Panc1 (cell line): ENCODE data around the gene ENPP6. TPM values are rescaled to one million over a fixed set of nuclear protein-coding genes. Genes with fewer than 3 reads are reported as not detected.

Experiments
- ATAC-seq: fragments of 200-7000 bp; cut with Tn5 transposase; 2 replicates; pipeline ENCODE4 v1.9.1; 2020; ENCODE audit warnings: mild to moderate bottlenecking, moderate library complexity
- BruUV-seq: library from RNA; stranded (reverse); fragments of 400-500 nt; replicated peaks from 2 replicates; lab custom pipeline; 2021; lab: Mats Ljungman, UMichigan
- CTCF ChIA-PET: fragments of 300-600 bp; sonication (Branson Sonifier 250); formaldehyde crosslinking; loops from one replicate; lab custom pipeline; 2022; ENCODE audit warnings: antibody characterized with exemption; lab: Charles Lee
- POLR2A ChIA-PET: fragments of 300-600 bp; sonication (Branson Sonifier 250); formaldehyde crosslinking; loops from one replicate; lab custom pipeline; 2022; ENCODE audit warnings: antibody characterized with exemption; lab: Charles Lee
- DNase-seq: peaks from one replicate; pipeline ENCODE4 v3.0.0-alpha.2; 2010; ENCODE audit warnings: low read depth, low spot score
- H3K27ac ChIP-seq: 2 replicates; pipeline ENCODE4 v1.5.1; 2011; ENCODE audit warnings: mild to moderate bottlenecking, low read length, inconsistent platforms
- H3K27me3 ChIP-seq: fragments of 200-500 bp; sonication (Bioruptor generic); 2 replicates; pipeline ENCODE4 v1.6.0; 2014; ENCODE audit warnings: low read length, inconsistent platforms; ENCODE audit not compliant: control insufficient read depth, insufficient read depth
- H3K36me3 ChIP-seq: fragments of 200-500 bp; sonication (Bioruptor generic); 2 replicates; pipeline ENCODE4 v1.5.1; 2014; ENCODE audit warnings: inconsistent platforms, mild to moderate bottlenecking, low read length, moderate library complexity; ENCODE audit not compliant: control insufficient read depth, insufficient read depth
- H3K4me1 ChIP-seq: 2 replicates; pipeline ENCODE4 v1.5.1; 2011; ENCODE audit warnings: inconsistent platforms, mild to moderate bottlenecking, low read length, moderate library complexity; ENCODE audit not compliant: control insufficient read depth, insufficient read depth
- H3K4me3 ChIP-seq, 2 experiments: 2 replicates each; pipeline ENCODE4 v1.5.1; 2011 to 2012; ENCODE audit warnings: low read depth in 2 of 2, low read length in 2 of 2, mild to moderate bottlenecking in 2 of 2, inconsistent platforms in 1 of 2, moderate library complexity in 1 of 2
- H3K9me3 ChIP-seq: fragments of 200-500 bp; sonication (Bioruptor generic); 2 replicates; pipeline ENCODE4 v1.5.1; 2014; ENCODE audit warnings: low read depth, mild to moderate bottlenecking, inconsistent platforms, low read length, moderate library complexity; ENCODE audit not compliant: control insufficient read depth, insufficient read depth
- POLR2AphosphoS5 ChIP-seq: IDR thresholded peaks from 2 replicates; pipeline ENCODE4 v1.6.1; 2012; ENCODE audit warnings: mild to moderate bottlenecking, low read depth, low read length, moderate library complexity
- SIN3A ChIP-seq: IDR thresholded peaks from 2 replicates; pipeline ENCODE4 v1.6.1; 2012; ENCODE audit warnings: low read depth, mild to moderate bottlenecking, low read length, moderate library complexity, borderline replicate concordance; ENCODE audit not compliant: insufficient read depth
- TCF7L2 ChIP-seq: IDR thresholded peaks from 2 replicates; pipeline ENCODE4 v1.6.1; 2011; ENCODE audit warnings: mild to moderate bottlenecking, low read depth, low read length, inconsistent platforms
- in situ Hi-C: cut with HindIII; loops from 2 replicates; pipeline ENCODE4 v1.10.0; 2016; ENCODE audit warnings: low sequenced_read_pairs, low pct_unique_long_range_greater_than_20kb
- intact Hi-C: fragments of 100-400 bp; cut with micrococcal nuclease; formaldehyde crosslinking; loops from one replicate; pipeline ENCODE4 v1.10.0; 2022; ENCODE audit not compliant: unreplicated experiment
- total RNA-seq: library from RNA; stranded (reverse); gene quantifications from one replicate; pipeline ENCODE4 v1.2.1, GENCODE V29; 2021; ENCODE audit not compliant: unreplicated experiment
- TF ChIP-seq, protein P1 (sequence below): fragments of 450-650 bp; IDR thresholded peaks from 2 replicates; pipeline ENCODE4 v1.5.1; 2017; ENCODE audit warnings: mild to moderate bottlenecking
- TF ChIP-seq, protein P2 (sequence below), 2 experiments: IDR thresholded peaks; 2 replicates each; pipeline ENCODE4 v1.6.1; 2011 to 2012; ENCODE audit warnings: low read depth in 2 of 2, control low read depth in 1 of 2, low read length in 1 of 2, mild to moderate bottlenecking in 1 of 2, moderate library complexity in 1 of 2; ENCODE audit not compliant: insufficient read depth in 1 of 2

ENPP6 gene
- total RNA-seq, 1 experiment from 2014 or later, result not detected

DNA sequence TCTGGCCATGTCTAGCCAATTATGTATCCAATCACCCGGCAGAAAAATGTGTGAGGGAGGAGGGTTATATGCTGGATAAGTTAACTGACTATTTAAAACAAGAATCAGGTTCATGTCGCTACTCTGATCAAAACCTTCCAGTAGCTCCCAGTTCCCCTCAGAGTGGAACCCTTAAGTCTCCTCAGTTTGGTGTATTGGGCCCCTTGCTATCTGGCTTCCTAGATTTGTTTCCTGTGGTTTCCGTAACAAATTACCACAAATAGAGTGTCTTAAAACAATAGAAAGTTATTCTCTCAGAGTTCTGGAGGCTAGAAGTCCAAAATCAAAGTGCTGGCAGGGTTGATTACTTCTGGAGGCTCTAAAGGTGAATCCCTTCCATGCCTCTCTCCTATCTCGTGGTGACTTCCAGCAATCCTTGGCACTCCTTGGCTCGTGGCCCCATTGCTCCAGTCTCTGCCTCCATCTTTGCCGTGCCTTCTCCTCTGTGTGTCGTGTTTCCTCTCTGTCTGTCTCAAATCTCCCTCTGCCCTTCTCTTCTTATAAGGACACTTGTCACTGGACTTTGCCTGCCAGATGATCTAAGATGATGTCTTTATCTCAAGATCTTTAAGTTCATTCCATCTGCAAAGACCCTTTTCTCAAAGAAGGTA is 10.5 kb upstream of the ENPP6 start:
- DNase-seq, result no peak
- ATAC-seq, result no peak
- H3K9me3 ChIP-seq, result no peaks in the 10 kb centered on the region
- H3K27me3 ChIP-seq, result peaks cover 2% of the 10 kb centered on the region; the same call in 1 of the 2 replicates
- POLR2A ChIA-PET, result no interaction called here
- H3K4me1 ChIP-seq, result no peaks in the 10 kb centered on the region
- intact Hi-C loops, result no loop called here
- in situ Hi-C loops, result no loop called here
- no peaks in the 10 kb centered on the region for H3K36me3 ChIP-seq
- H3K4me3 ChIP-seq, result no peak overlapping the region
- BruUV-seq, result no TSS peak
- CTCF ChIA-PET, result no interaction called here
- H3K27ac ChIP-seq, result no peak overlapping the region
- TF ChIP-seq POLR2AphosphoS5 (no peak), TCF7L2 (no peak), SIN3A (no peak)
- TF ChIP-seq, protein P1, sequence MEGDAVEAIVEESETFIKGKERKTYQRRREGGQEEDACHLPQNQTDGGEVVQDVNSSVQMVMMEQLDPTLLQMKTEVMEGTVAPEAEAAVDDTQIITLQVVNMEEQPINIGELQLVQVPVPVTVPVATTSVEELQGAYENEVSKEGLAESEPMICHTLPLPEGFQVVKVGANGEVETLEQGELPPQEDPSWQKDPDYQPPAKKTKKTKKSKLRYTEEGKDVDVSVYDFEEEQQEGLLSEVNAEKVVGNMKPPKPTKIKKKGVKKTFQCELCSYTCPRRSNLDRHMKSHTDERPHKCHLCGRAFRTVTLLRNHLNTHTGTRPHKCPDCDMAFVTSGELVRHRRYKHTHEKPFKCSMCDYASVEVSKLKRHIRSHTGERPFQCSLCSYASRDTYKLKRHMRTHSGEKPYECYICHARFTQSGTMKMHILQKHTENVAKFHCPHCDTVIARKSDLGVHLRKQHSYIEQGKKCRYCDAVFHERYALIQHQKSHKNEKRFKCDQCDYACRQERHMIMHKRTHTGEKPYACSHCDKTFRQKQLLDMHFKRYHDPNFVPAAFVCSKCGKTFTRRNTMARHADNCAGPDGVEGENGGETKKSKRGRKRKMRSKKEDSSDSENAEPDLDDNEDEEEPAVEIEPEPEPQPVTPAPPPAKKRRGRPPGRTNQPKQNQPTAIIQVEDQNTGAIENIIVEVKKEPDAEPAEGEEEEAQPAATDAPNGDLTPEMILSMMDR, result no peak
- TF ChIP-seq, protein P2, sequence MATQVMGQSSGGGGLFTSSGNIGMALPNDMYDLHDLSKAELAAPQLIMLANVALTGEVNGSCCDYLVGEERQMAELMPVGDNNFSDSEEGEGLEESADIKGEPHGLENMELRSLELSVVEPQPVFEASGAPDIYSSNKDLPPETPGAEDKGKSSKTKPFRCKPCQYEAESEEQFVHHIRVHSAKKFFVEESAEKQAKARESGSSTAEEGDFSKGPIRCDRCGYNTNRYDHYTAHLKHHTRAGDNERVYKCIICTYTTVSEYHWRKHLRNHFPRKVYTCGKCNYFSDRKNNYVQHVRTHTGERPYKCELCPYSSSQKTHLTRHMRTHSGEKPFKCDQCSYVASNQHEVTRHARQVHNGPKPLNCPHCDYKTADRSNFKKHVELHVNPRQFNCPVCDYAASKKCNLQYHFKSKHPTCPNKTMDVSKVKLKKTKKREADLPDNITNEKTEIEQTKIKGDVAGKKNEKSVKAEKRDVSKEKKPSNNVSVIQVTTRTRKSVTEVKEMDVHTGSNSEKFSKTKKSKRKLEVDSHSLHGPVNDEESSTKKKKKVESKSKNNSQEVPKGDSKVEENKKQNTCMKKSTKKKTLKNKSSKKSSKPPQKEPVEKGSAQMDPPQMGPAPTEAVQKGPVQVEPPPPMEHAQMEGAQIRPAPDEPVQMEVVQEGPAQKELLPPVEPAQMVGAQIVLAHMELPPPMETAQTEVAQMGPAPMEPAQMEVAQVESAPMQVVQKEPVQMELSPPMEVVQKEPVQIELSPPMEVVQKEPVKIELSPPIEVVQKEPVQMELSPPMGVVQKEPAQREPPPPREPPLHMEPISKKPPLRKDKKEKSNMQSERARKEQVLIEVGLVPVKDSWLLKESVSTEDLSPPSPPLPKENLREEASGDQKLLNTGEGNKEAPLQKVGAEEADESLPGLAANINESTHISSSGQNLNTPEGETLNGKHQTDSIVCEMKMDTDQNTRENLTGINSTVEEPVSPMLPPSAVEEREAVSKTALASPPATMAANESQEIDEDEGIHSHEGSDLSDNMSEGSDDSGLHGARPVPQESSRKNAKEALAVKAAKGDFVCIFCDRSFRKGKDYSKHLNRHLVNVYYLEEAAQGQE (IDR thresholded peaks at IDR 0.05; ENCODE audit: insufficient read depth in 1 of 2, low read depth in 2 of 2, low read length in 1 of 2), result no peak

DNA sequence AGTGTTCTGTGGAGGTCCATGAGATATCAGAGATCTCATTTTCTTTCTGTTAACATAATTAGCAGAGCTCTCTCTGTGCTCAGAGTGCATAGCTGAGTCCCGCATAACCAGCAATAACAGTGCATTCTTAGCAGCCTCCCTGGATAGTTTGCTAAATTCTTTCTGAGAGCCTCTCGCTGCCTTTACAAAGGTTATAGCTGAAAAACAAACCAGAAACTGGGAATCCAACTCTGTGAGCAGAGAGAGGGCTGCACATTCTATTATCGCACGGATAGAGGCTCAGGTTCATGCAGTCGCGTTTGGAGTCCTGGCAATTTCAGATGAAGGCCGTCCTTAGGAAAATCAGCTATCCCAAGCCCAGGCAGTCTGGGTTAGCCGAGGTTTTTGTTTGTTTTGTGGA is 1.2 kb downstream of the ENPP6 start:
- ATAC-seq (no peak), DNase-seq (no peak)
- no peaks in the 10 kb centered on the region for H3K4me1 ChIP-seq
- no peak overlapping the region for H3K27ac ChIP-seq
- no peak overlapping the region for H3K4me3 ChIP-seq
- no peaks in the 10 kb centered on the region for H3K36me3 ChIP-seq
- TF ChIP-seq, protein P1, result no peak
- TF ChIP-seq, protein P2 (IDR thresholded peaks at IDR 0.05; ENCODE audit: insufficient read depth in 1 of 2, low read depth in 2 of 2, low read length in 1 of 2), result no peak
- TF ChIP-seq POLR2AphosphoS5 (no peak), TCF7L2 (no peak), SIN3A (no peak)
- ChIA-PET CTCF (no interaction called here), POLR2A (no interaction called here)
- BruUV-seq, result no TSS peak
- in situ Hi-C loops, result no loop called here
- H3K27me3 ChIP-seq, result no peaks in the 10 kb centered on the region; the same call in 1 of the 2 replicates
- intact Hi-C loops, result no loop called here
- no peaks in the 10 kb centered on the region for H3K9me3 ChIP-seq
